Neuronal stem cell (in vitro differentiated cells): Measurements from ENCODE around the gene SCO2.

Experiments used
- DNase-seq: peaks from one replicate; pipeline ENCODE4 v3.0.0-alpha.2; 2013; ENCODE audit warnings: low spot score
- H2AFZ ChIP-seq: one replicate; pipeline ENCODE4 v1.6.1; 2013; ENCODE audit warnings: mild to moderate bottlenecking, low read length, inconsistent platforms
- H2AK5ac ChIP-seq: 2 replicates; pipeline ENCODE4 v1.6.1; 2013; ENCODE audit warnings: low read depth, mild to moderate bottlenecking, inconsistent platforms, low read length, moderate library complexity, mixed read lengths
- H2BK120ac ChIP-seq: 2 replicates; pipeline ENCODE4 v1.6.1; 2013; ENCODE audit warnings: low read depth, mild to moderate bottlenecking, inconsistent platforms, low read length, moderate library complexity, mixed read lengths
- H2BK12ac ChIP-seq: one replicate; pipeline ENCODE4 v1.6.1; 2013; ENCODE audit warnings: low read length, inconsistent platforms
- H2BK15ac ChIP-seq: 2 replicates; pipeline ENCODE4 v1.6.1; 2013; ENCODE audit warnings: mild to moderate bottlenecking, low read length, inconsistent platforms, mixed read lengths
- H2BK5ac ChIP-seq: one replicate; pipeline ENCODE4 v1.6.1; 2013; ENCODE audit warnings: inconsistent platforms, mild to moderate bottlenecking, low read length, moderate library complexity
- H3K14ac ChIP-seq: one replicate; pipeline ENCODE4 v1.6.1; 2013; ENCODE audit warnings: low read length, inconsistent platforms
- H3K18ac ChIP-seq: 2 replicates; pipeline ENCODE4 v1.6.1; 2013; ENCODE audit warnings: low read length, inconsistent platforms
- H3K23ac ChIP-seq: 2 replicates; pipeline ENCODE4 v1.6.1; 2013; ENCODE audit warnings: low read depth, mild to moderate bottlenecking, mixed read lengths, low read length, inconsistent platforms; ENCODE audit not compliant: poor library complexity
- H3K27ac ChIP-seq: replicated peaks from 3 replicates; pipeline ENCODE4 v1.5.1; 2013; ENCODE audit warnings: low read length, inconsistent platforms
- H3K27me3 ChIP-seq, 3 experiments: 2 replicates each; pipeline ENCODE4 v1.6.1; 2013; ENCODE audit warnings: low read length in 3 of 3, mild to moderate bottlenecking in 2 of 3, inconsistent platforms in 1 of 3, low read depth in 1 of 3, mixed read lengths in 1 of 3, moderate library complexity in 1 of 3; ENCODE audit not compliant: control insufficient read depth in 3 of 3, insufficient read depth in 3 of 3
- H3K36me3 ChIP-seq, 2 donors: replicated peaks in 1 of 2; 2 replicates each; pipeline ENCODE4 v1.6.1; 2013; ENCODE audit warnings: low read length in 2 of 2; ENCODE audit not compliant: control insufficient read depth in 2 of 2, insufficient read depth in 2 of 2
- H3K4ac ChIP-seq: 2 replicates; pipeline ENCODE4 v1.6.1; 2013; ENCODE audit warnings: inconsistent platforms, mild to moderate bottlenecking, low read length, moderate library complexity
- H3K4me1 ChIP-seq, 2 donors: 1 replicate in 1 of 2; 2 replicates in 1 of 2; pipeline ENCODE4 v1.6.1; 2013; ENCODE audit warnings: low read length in 2 of 2, low read depth in 1 of 2; ENCODE audit not compliant: control insufficient read depth in 2 of 2, insufficient read depth in 1 of 2
- H3K4me2 ChIP-seq: one replicate; pipeline ENCODE4 v1.6.1; 2013; ENCODE audit warnings: mild to moderate bottlenecking, low read length, inconsistent platforms; ENCODE audit not compliant: insufficient read depth, poor library complexity, severe bottlenecking
- H3K4me3 ChIP-seq, 2 donors: 2 replicates each; pipeline ENCODE4 v1.5.1; 2013; ENCODE audit warnings: low read length in 2 of 2, mild to moderate bottlenecking in 2 of 2, inconsistent platforms in 1 of 2, moderate library complexity in 1 of 2
- H3K79me1 ChIP-seq: one replicate; pipeline ENCODE4 v1.6.1; 2013; ENCODE audit warnings: low read depth, mild to moderate bottlenecking, inconsistent platforms, low read length, moderate library complexity
- H3K9ac ChIP-seq: one replicate; pipeline ENCODE4 v1.6.1; 2013; ENCODE audit warnings: mild to moderate bottlenecking, low read depth, low read length, inconsistent platforms; ENCODE audit not compliant: poor library complexity
- H3K9me3 ChIP-seq, 2 donors: replicated peaks in 1 of 2; 2 replicates each; pipeline versions ENCODE3 to v1.6.1; 2013; ENCODE audit warnings: low read length in 2 of 2, mild to moderate bottlenecking in 2 of 2, inconsistent platforms in 1 of 2, low read depth in 1 of 2, mixed read lengths in 1 of 2, moderate library complexity in 1 of 2; ENCODE audit not compliant: control insufficient read depth in 2 of 2, insufficient read depth in 1 of 2
- H4K8ac ChIP-seq: one replicate; pipeline ENCODE4 v1.6.1; 2013; ENCODE audit warnings: low read depth, mild to moderate bottlenecking, inconsistent platforms, low read length, moderate library complexity
- H4K91ac ChIP-seq: one replicate; pipeline ENCODE4 v1.6.1; 2013; ENCODE audit warnings: low read length, low read depth, mild to moderate bottlenecking, inconsistent platforms; ENCODE audit not compliant: poor library complexity
- WGBS, 2 donors: extraction: QIAGEN DNeasy Blood & Tissue Kit; methylation state at CpG; one replicate each; pipeline ENCODE4 v1.1.7; 2013; ENCODE audit warnings: missing lambda C conversion rate in 2 of 2, mixed read lengths in 1 of 2; ENCODE audit not compliant: insufficient read length in 2 of 2, insufficient replicate concordance in 1 of 2; ENCODE audit errors: extremely low coverage in 2 of 2; 5-methylcytosine and 5-hydroxymethylcytosine counted together

Gene SCO2

DNA sequence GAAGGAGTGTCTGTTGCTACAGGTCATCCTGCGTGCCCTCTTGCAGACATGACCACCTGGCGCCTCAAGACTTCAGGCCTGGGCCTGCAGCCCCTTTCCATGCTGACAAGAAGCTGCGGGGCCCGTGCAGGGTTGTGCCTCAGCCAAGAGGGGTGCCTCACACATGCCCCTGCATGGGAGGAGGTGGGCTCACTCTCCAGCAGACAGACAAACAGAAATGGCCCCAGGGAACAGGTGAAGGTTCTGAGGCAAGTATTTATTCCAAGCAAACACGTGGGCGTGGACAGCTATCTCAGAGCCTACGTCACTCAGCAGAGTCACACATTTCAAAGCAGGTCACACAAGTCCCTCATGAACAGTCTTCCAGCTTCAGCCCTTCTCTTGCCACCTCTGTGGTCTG, 43.2 kb upstream of the SCO2 start:
- Histone ChIP-seq H3K4me1 (peaks cover 0 to 2% of the 10 kb centered on the region in 2 donors), H2BK120ac (no peak overlapping the region), H3K18ac (no peak overlapping the region), H3K27me3 (peaks cover 0 to 4% (median 0%) of the 10 kb centered on the region in 3 experiments), H3K23ac (no peak overlapping the region), H2BK12ac (no peak overlapping the region), H3K4me2 (no peak overlapping the region), H3K4me3 (no peak overlapping the region), H3K79me1 (no peaks in the 10 kb centered on the region), H3K9me3 (no peaks in the 10 kb centered on the region), H3K9ac (no peak overlapping the region), H3K36me3 (peaks cover 46 to 61% of the 10 kb centered on the region in 2 donors), H2AFZ (no peak overlapping the region), H4K8ac (no peak overlapping the region), H3K27ac (no peak overlapping the region), H2AK5ac (no peak overlapping the region), H3K4ac (no peak overlapping the region), H2BK5ac (no peak overlapping the region), H3K14ac (peak overlapping the region; percentile 17), H2BK15ac (no peak overlapping the region), H4K91ac (no peak overlapping the region)
- no CpG with 5 or more reads among the region's 7 CpGs for WGBS, 2 donors
- no peak for DNase-seq

DNA sequence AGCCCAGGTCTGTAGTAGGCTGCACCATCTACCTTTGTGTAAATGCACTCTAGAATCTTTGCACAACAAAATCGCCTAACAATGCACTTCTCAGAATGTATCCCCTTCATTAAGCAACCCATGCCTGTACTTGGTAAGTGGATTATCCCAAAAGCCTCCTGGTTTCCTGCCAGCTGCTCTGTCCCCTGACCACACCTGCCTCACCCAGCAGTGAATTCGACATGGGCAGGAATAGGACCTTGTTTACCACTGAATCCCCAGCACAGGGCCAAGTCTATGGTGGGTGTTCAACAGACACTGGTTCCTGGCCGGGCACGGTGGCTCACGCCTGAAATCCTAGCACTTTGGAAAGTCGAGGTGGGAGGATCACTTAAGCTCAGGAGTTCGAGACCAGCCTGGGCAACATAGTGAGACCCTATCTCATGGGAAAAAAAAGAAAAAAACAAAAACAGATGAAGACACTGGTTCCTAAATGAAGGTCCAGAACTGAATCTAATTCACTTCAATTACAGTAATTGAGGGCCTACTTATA, 42.4 kb upstream of the SCO2 start:
- WGBS, 2 donors, result no CpG with 5 or more reads among the region's 7 CpGs
- H3K79me1 ChIP-seq, result no peaks in the 10 kb centered on the region
- no peak overlapping the region for H4K8ac ChIP-seq
- no peak overlapping the region for H2BK12ac ChIP-seq
- no peak overlapping the region for H3K18ac ChIP-seq
- H3K36me3 ChIP-seq, result peaks cover 41 to 53% of the 10 kb centered on the region in 2 donors
- no peak overlapping the region for H3K14ac ChIP-seq
- H4K91ac ChIP-seq, result no peak overlapping the region
- H3K4ac ChIP-seq, result no peak overlapping the region
- peaks cover 0 to 6% (median 0%) of the 10 kb centered on the region in 3 experiments for H3K27me3 ChIP-seq
- no peak for DNase-seq
- H2BK5ac ChIP-seq, result no peak overlapping the region
- no peak overlapping the region for H3K23ac ChIP-seq
- H3K9ac ChIP-seq, result no peak overlapping the region
- no peak overlapping the region for H3K27ac ChIP-seq
- no peak overlapping the region for H2BK15ac ChIP-seq
- no peak overlapping the region for H2AK5ac ChIP-seq
- no peak overlapping the region for H3K4me3 ChIP-seq
- H3K4me2 ChIP-seq, result no peak overlapping the region
- H3K4me1 ChIP-seq, result peaks cover 0 to 5% of the 10 kb centered on the region in 2 donors
- no peak overlapping the region for H2AFZ ChIP-seq
- no peaks in the 10 kb centered on the region for H3K9me3 ChIP-seq
- no peak overlapping the region for H2BK120ac ChIP-seq

DNA sequence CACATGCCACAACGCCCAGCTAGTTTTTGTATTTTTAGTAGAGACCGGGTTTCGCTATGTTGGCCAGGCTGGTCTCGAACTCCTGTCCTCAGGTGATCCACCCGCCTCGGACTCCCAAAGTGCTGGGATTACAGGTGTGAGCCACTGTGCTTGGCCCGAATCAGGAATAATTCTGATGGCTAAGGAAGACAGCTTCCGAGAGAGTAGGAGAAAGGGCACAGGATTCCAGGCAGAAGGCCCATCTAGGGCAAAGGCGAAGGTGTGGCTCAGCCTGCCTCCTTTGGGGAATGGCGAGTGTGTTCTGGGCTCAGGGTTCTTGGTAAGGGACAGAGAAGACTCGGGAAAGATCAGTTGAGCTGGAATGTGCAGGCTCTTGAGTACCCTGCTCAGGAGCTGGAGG, 38.9 kb upstream of the SCO2 start:
- WGBS, 2 donors, result no CpG with 5 or more reads among the region's 11 CpGs
- Histone ChIP-seq H3K4ac (no peak overlapping the region), H3K14ac (no peak overlapping the region), H3K18ac (no peak overlapping the region), H3K36me3 (peaks cover 11 to 18% of the 10 kb centered on the region in 2 donors), H3K9ac (no peak overlapping the region), H3K27me3 (peaks cover 0 to 15% (median 6%) of the 10 kb centered on the region in 3 experiments), H3K4me1 (peaks cover 0 to 5% of the 10 kb centered on the region in 2 donors), H3K9me3 (no peaks in the 10 kb centered on the region), H4K91ac (no peak overlapping the region), H3K79me1 (peaks cover 2% of the 10 kb centered on the region), H2BK12ac (no peak overlapping the region), H3K27ac (no peak overlapping the region), H2BK5ac (no peak overlapping the region), H3K23ac (no peak overlapping the region), H2BK15ac (no peak overlapping the region), H2AFZ (no peak overlapping the region), H2BK120ac (no peak overlapping the region), H4K8ac (no peak overlapping the region), H2AK5ac (no peak overlapping the region), H3K4me2 (no peak overlapping the region), H3K4me3 (no peak overlapping the region)
- no peak for DNase-seq

DNA sequence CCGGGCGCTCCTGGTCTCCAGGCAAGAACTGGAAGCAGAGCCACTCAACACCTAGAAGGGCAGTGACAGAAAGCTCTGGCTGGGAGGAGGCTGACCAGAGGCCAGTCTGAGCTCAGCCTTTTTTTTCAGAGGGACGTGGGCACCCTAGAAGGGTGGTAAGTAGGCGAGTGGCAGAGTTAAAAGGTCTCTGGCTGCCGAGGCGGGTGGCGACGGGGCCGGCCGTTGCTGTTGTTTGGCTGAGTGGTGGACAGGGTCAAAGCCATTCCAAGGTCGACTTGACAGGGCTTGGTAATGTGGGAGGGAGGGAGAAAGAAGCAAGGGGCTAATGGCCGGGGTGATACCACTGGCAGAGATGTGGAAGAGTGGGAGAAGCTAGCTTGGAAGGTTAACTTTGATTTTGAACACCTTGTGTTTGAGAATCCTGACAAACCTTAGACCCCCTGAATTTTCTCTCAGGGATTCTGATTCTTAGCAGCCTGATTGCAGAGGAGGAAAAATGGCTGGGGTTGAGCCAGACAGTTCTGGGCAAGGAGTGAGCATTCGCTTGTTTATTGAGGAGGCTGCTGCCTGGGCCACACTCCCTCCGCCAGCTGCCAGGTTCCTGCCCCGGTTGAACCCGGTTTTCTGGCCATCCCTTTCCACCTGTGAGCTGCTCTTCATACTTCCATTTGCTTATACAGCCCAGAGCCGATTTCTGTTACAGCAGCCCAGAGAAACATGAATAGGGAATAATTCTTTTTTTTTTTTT, 38.2 kb upstream of the SCO2 start:
- no peaks in the 10 kb centered on the region for H3K9me3 ChIP-seq
- peaks cover 2% of the 10 kb centered on the region for H3K79me1 ChIP-seq
- H3K4ac ChIP-seq, result no peak overlapping the region
- H3K4me2 ChIP-seq, result peak overlapping the region; percentile 98
- peaks cover 4 to 11% of the 10 kb centered on the region in 2 donors for H3K36me3 ChIP-seq
- H3K27me3 ChIP-seq, result peaks cover 0 to 17% (median 6%) of the 10 kb centered on the region in 3 experiments
- no peak overlapping the region for H2BK12ac ChIP-seq
- peaks cover 0 to 5% of the 10 kb centered on the region in 2 donors for H3K4me1 ChIP-seq
- H3K4me3 ChIP-seq, result peak overlapping the region; percentile 84 to 89
- H3K9ac ChIP-seq, result peak overlapping the region; percentile 88
- no peak overlapping the region for H3K18ac ChIP-seq
- H2BK5ac ChIP-seq, result no peak overlapping the region
- peak overlapping the region; percentile 94 for H2AFZ ChIP-seq
- no peak overlapping the region for H4K8ac ChIP-seq
- no peak overlapping the region for H3K14ac ChIP-seq
- H3K23ac ChIP-seq, result peak overlapping the region; percentile 95
- WGBS, 2 donors, result no CpG with 5 or more reads among the region's 17 CpGs
- no peak overlapping the region for H2BK120ac ChIP-seq
- peak overlapping the region; percentile 32 for H2AK5ac ChIP-seq
- H3K27ac ChIP-seq, result no peak overlapping the region
- no peak overlapping the region for H4K91ac ChIP-seq
- H2BK15ac ChIP-seq, result no peak overlapping the region
- no peak for DNase-seq
